Activated CD4-positive, alpha-beta memory T cell treated with anti-CD3 and anti-CD28 coated beads for 36 hours (primary cell): ENCODE results near the gene ZNF574. TPM values are rescaled to one million over a fixed set of nuclear protein-coding genes. Genes with fewer than 3 reads are reported as not detected.
A peak's percentile ranks its signal among the peaks of the same experiment; 100 is the strongest.
"Not testable (repeated sequence)": the region's sequence is repeated elsewhere in the genome, so short reads cannot be mapped to it uniquely, and the experiment has no call there.

ENCODE experiments used
- CTCF ChIA-PET: fragments of 350-600 bp; sonication (Branson Sonifier 250); formaldehyde crosslinking; loops from one replicate; lab custom pipeline; 2021; ENCODE audit warnings: antibody characterized with exemption, inconsistent platforms; lab: Charles Lee
- POLR2A ChIA-PET: fragments of 350-600 bp; sonication (Branson Sonifier 250); formaldehyde crosslinking; loops from one replicate; lab custom pipeline; 2021; ENCODE audit warnings: antibody characterized with exemption; lab: Charles Lee
- DNase-seq: peaks from one replicate; pipeline ENCODE4 v3.0.0-alpha.2; 2020
- H3K27ac Mint-ChIP-seq: one replicate; pipeline ENCODE4 v1.8.0; 2021; ENCODE audit warnings: mixed read lengths
- H3K27me3 Mint-ChIP-seq: one replicate; pipeline ENCODE4 v1.8.0; 2021; ENCODE audit warnings: mixed read lengths
- H3K36me3 Mint-ChIP-seq: one replicate; pipeline ENCODE4 v1.8.0; 2021; ENCODE audit warnings: mixed read lengths
- H3K4me1 Mint-ChIP-seq: one replicate; pipeline ENCODE4 v1.8.0; 2021; ENCODE audit warnings: low read depth, mixed read lengths
- H3K4me3 Mint-ChIP-seq: one replicate; pipeline ENCODE4 v1.8.0; 2021; ENCODE audit warnings: mild to moderate bottlenecking, mixed read lengths
- H3K9me3 Mint-ChIP-seq: one replicate; pipeline ENCODE4 v1.8.0; 2021; ENCODE audit warnings: mixed read lengths
- intact Hi-C: fragments of 100-400 bp; cut with micrococcal nuclease; formaldehyde crosslinking; loops from one replicate; pipeline ENCODE4 v1.15.1; 2023
- total RNA-seq, 2 experiments: library from RNA; stranded (reverse); gene quantifications; one replicate each; pipeline ENCODE4 v1.2.3, GENCODE V29; 2021

The ZNF574 gene
- total RNA-seq: 10 to 100 TPM; 12.2 to 13.2 TPM

GRCh38 chr19:42075616-42076379 lies at the start of gene ZNF574:
TSS of gene ZNF574 (plus strand) at chr19:42076166. CDS start at chr19:42078607, 2,441 bp downstream.
- POLR2A ChIA-PET: interaction anchor here (1.1 to 1.3 kb wide), 2 partner anchors 82 to 100 kb away, joined by 4 read pairs; no protein-coding TSS in a partner anchor
- CTCF ChIA-PET: interaction anchor here (0.6 to 1.1 kb wide), 6 partner anchors 16 to 146 kb away, joined by 3 to 4 read pairs (median 3); partner anchors contain the start of gene POU2F2
- Mint-ChIP-seq H3K27me3 (no peaks in the 10 kb centered on the region), H3K4me3 (peak within 1 kb of the TSS; percentile 99), H3K27ac (peak within 1 kb of the TSS; percentile 99), H3K4me1 (peaks cover 35% of the 10 kb centered on the region), H3K36me3 (peaks cover 20% of the 10 kb centered on the region), H3K9me3 (no peaks in the 10 kb centered on the region)
- intact Hi-C loops: loop anchor here (1.0 to 5.0 kb wide), 5 partner anchors 47 to 713 kb away; partner anchors contain the start of genes B9D2, MEGF8 and POU2F2
- DNase-seq: peak; percentile 99

- intact Hi-C loops: no loop called here
- Mint-ChIP-seq H3K4me1 (no peaks in the 10 kb centered on the region), H3K9me3 (no peaks in the 10 kb centered on the region), H3K4me3 (no peak overlapping the region), H3K27me3 (peaks cover 11% of the 10 kb centered on the region), H3K27ac (no peak overlapping the region), H3K36me3 (no peaks in the 10 kb centered on the region)
- CTCF ChIA-PET: interaction anchor here (0.6 to 2.3 kb wide), 12 partner anchors 10 to 234 kb away, joined by 3 to 8 read pairs (median 4); partner anchors contain the start of genes RABAC1 and ZNF574
- peak; percentile 64 for DNase-seq
- POLR2A ChIA-PET: no interaction called here
Measured at GRCh38 chr19:42028304-42029216, 47.4 kb upstream of the ZNF574 start.

GRCh38 chr19:42030645-42031440 lies 45.1 kb upstream of the ZNF574 start:
- Mint-ChIP-seq H3K27me3 (peaks cover 7% of the 10 kb centered on the region), H3K27ac (no peak overlapping the region), H3K4me1 (peaks cover 2% of the 10 kb centered on the region), H3K36me3 (no peaks in the 10 kb centered on the region), H3K9me3 (no peaks in the 10 kb centered on the region), H3K4me3 (no peak overlapping the region)
- POLR2A ChIA-PET: interaction anchor here (0.6 kb wide), 1 partner anchor 20 kb away, joined by 4 read pairs; no protein-coding TSS in a partner anchor
- CTCF ChIA-PET: interaction anchor here (0.6 to 2.3 kb wide), 4 partner anchors 13 to 372 kb away, joined by 3 to 5 read pairs (median 3); no protein-coding TSS in a partner anchor
- no peak for DNase-seq
- intact Hi-C loops: no loop called here

GRCh38 chr19:42032431-42032830 lies 43.5 kb upstream of the ZNF574 start:
- Mint-ChIP-seq H3K4me1 (peaks cover 2% of the 10 kb centered on the region), H3K4me3 (no peak overlapping the region), H3K36me3 (no peaks in the 10 kb centered on the region), H3K27ac (no peak overlapping the region), H3K9me3 (no peaks in the 10 kb centered on the region), H3K27me3 (peaks cover 7% of the 10 kb centered on the region)
- ChIA-PET CTCF (interaction anchor here (1.6 kb wide), 1 partner anchor 13 kb away, joined by 4 read pairs; no protein-coding TSS in a partner anchor), POLR2A (no interaction called here)
- DNase-seq: no peak
- intact Hi-C loops: no loop called here

DNA sequence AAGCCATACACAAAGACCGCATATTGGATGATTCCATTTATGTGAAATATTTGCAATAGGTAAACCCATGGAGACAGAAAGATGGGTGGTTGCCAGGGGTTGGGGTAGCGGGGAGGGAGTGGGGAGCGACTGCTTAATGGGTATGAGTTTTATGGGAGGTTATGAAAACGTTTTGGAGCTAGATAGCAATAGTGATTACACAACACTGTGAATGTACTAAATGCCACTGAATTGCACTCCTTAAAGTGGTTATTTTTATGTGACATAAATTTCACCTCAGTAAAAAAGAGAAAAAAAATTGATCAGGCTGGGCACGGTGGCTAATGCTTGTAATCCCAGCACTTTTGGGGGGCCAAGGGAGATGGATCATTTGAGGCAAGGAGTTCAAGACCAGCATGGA lies 42.6 kb upstream of the ZNF574 start:
- H3K27ac Mint-ChIP-seq: no peak overlapping the region
- intact Hi-C loops: no loop called here
- DNase-seq: no peak
- H3K36me3 Mint-ChIP-seq: no peaks in the 10 kb centered on the region
- POLR2A ChIA-PET: no interaction called here
- CTCF ChIA-PET: interaction anchor here (1.3 to 2.2 kb wide), 2 partner anchors 12 to 35 kb away, joined by 3 to 31 read pairs; no protein-coding TSS in a partner anchor
- peaks cover 7% of the 10 kb centered on the region for H3K27me3 Mint-ChIP-seq
- H3K9me3 Mint-ChIP-seq: no peaks in the 10 kb centered on the region
- peaks cover 2% of the 10 kb centered on the region for H3K4me1 Mint-ChIP-seq
- H3K4me3 Mint-ChIP-seq: no peak overlapping the region

DNA sequence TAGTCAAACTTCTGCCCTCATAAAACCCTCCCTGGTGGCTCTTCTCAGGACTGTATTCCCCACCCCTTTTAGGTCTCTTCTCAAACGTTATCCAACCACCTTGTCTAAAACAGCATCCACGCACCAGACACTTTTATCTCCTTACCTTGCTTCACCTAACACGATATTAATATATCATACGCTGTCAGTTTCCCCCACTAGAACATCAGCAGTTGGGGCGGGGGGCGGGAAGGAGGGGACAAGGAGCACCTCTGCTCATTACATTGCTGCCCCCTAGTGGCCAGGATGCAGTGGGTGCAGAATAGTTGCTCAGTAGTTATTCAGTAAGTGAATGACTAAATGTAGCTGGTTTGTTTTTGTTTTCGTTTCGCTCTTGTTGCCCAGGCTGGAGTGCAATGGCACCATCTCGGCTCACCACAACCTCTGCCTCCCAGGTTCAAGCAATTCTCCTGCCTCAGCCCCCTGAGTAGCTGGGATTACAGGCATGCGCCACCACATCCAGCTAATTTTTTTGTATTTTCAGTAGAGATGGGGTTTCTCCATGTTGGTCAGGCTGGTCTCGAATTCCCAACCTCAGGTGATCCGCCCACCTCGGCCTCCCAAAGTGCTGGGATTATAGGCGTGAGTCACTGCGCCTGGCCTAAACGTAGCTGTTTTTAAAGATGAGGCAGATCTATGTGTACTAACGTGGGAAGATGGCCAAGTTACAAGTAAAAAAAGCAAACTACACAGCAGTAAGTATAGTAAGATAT lies 41.1 kb upstream of the ZNF574 start:
- H3K4me3 Mint-ChIP-seq, H3K9me3 Mint-ChIP-seq, H3K27ac Mint-ChIP-seq, H3K4me1 Mint-ChIP-seq, H3K27me3 Mint-ChIP-seq, H3K36me3 Mint-ChIP-seq: not testable (repeated sequence)
- intact Hi-C loops: loop anchor here (2.0 kb wide), 1 partner anchor 76 kb away; the partner anchor contains the start of gene RABAC1
- peak; percentile 75 for DNase-seq
- POLR2A ChIA-PET: interaction anchor here (0.8 kb wide), 1 partner anchor 23 kb away, joined by 3 read pairs; no protein-coding TSS in a partner anchor
- CTCF ChIA-PET: interaction anchor here (0.5 to 2.2 kb wide), 29 partner anchors 10 to 289 kb away, joined by 3 to 31 read pairs (median 4); partner anchors contain the start of genes ATP1A3, RABAC1 and ZNF574

- Mint-ChIP-seq H3K4me1 (peaks cover 2% of the 10 kb centered on the region), H3K27ac (no peak overlapping the region), H3K4me3 (no peak overlapping the region), H3K36me3 (no peaks in the 10 kb centered on the region), H3K27me3 (peaks cover 2% of the 10 kb centered on the region), H3K9me3 (no peaks in the 10 kb centered on the region)
- DNase-seq: no peak
- intact Hi-C loops: no loop called here
- POLR2A ChIA-PET: interaction anchor here (0.6 kb wide), 1 partner anchor 54 kb away, joined by 3 read pairs; no protein-coding TSS in a partner anchor
- CTCF ChIA-PET: interaction anchor here (0.6 to 1.9 kb wide), 3 partner anchors 8 to 17 kb away, joined by 3 to 8 read pairs (median 3); no protein-coding TSS in a partner anchor
Measured at GRCh38 chr19:42037649-42038048, 38.3 kb upstream of the ZNF574 start.

DNA sequence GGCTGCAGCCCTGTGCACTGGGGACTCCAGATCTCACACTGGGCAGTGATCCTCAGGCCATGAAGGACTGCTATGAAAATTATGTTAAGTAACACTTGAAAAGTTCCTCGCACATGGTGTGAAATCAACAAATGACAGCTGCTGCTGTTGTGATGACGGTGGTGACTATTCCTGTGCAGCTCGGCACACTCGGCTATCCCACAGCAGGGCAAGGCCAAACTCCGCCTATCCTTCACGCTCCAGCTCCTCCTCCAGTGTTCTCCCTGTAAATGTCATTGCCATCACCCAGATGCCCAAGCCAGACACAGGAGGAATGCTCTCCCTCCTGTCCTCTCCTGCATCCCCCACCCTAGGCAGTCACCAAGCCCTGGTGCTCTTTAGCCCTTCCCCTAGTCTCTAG lies 37.3 kb upstream of the ZNF574 start:
- POLR2A ChIA-PET: no interaction called here
- Mint-ChIP-seq H3K4me3 (no peak overlapping the region), H3K36me3 (no peaks in the 10 kb centered on the region), H3K27ac (no peak overlapping the region), H3K27me3 (no peaks in the 10 kb centered on the region), H3K4me1 (peaks cover 2% of the 10 kb centered on the region), H3K9me3 (no peaks in the 10 kb centered on the region)
- CTCF ChIA-PET: interaction anchor here (0.9 to 1.9 kb wide), 2 partner anchors 9 to 246 kb away, joined by 3 to 8 read pairs; no protein-coding TSS in a partner anchor
- no peak for DNase-seq
- intact Hi-C loops: no loop called here

- intact Hi-C loops: no loop called here
- Mint-ChIP-seq H3K27ac (no peak overlapping the region), H3K9me3 (no peaks in the 10 kb centered on the region), H3K4me1 (no peaks in the 10 kb centered on the region), H3K36me3 (no peaks in the 10 kb centered on the region), H3K27me3 (no peaks in the 10 kb centered on the region), H3K4me3 (no peak overlapping the region)
- CTCF ChIA-PET: interaction anchor here (0.7 to 1.8 kb wide), 3 partner anchors 10 to 147 kb away, joined by 3 to 5 read pairs (median 4); no protein-coding TSS in a partner anchor
- DNase-seq: no peak
- POLR2A ChIA-PET: no interaction called here
Measured at GRCh38 chr19:42040031-42040430, 35.9 kb upstream of the ZNF574 start.

DNA sequence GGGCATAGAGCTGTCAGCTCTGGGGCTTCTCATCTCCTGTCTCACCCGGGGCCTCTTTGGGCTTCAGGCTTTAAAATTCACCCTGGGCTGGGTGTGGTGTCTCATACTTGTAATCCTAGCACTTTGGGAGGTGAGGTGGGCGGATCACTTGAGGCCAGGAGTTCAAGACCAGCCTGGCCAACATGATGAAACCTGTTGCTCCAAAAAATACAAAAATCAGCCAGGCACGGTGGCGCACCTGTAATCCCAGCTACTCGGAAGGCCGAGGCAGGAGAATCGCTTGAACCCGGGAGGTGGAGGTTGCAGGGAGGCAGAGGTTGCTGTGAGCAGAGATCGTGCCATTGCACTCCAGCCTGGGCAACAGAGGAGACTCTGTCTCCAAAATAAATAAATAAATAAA lies 35.5 kb upstream of the ZNF574 start:
- POLR2A ChIA-PET, H3K36me3 Mint-ChIP-seq, H3K9me3 Mint-ChIP-seq, H3K27ac Mint-ChIP-seq, H3K4me1 Mint-ChIP-seq, DNase-seq, H3K27me3 Mint-ChIP-seq, H3K4me3 Mint-ChIP-seq, intact Hi-C loops: not testable (repeated sequence)
- CTCF ChIA-PET: interaction anchor here (0.7 to 1.8 kb wide), 3 partner anchors 9 to 146 kb away, joined by 3 to 5 read pairs (median 4); no protein-coding TSS in a partner anchor
